Stimulated activated CD8-positive, alpha-beta memory T cell treated with anti-CD3 and anti-CD28 coated beads, Interleukin-15, amount 100 ng/mL, for 24 hours (primary cell): ENCODE measurements around the gene CD68.

Source experiments
- DNase-seq: peaks from one replicate; pipeline ENCODE4 v3.0.0-alpha.2; 2020; ENCODE audit warnings: low read depth

CD68 gene

DNA sequence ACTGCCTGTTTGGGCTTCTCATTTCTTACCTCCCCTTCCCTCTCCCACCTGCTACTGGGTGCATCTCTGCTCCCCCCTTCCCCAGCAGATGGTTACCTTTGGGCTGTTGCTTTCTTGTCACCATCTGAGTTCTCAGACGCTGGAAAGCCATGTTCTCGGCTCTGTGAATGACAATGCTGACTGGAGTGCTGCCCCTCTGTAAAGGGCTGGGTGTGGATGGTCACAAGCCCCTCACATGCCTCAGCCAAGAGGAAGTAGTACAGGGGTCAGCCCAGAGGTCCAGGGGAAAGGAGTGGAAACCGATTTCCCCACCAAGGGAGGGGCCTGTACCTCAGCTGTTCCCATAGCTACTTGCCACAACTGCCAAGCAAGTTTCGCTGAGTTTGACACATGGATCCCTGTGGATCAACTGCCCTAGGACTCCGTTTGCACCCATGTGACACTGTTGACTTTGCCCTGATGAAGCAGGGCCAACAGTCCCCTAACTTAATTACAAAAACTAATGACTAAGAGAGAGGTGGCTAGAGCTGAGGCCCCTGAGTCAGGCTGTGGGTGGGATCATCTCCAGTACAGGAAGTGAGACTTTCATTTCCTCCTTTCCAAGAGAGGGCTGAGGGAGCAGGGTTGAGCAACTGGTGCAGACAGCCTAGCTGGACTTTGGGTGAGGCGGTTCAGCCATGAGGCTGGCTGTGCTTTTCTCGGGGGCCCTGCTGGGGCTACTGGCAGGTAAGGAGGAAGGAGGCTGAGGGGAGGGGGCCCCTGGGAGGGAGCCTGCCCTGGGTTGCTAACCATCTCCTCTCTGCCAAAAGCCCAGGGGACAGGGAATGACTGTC is at the start of gene CD68:
CD68 (plus strand) TSS at position 638 of the 833 bp plus-strand sequence; CDS start at position 678, 40 bp downstream.
- DNase-seq: no peak

DNA sequence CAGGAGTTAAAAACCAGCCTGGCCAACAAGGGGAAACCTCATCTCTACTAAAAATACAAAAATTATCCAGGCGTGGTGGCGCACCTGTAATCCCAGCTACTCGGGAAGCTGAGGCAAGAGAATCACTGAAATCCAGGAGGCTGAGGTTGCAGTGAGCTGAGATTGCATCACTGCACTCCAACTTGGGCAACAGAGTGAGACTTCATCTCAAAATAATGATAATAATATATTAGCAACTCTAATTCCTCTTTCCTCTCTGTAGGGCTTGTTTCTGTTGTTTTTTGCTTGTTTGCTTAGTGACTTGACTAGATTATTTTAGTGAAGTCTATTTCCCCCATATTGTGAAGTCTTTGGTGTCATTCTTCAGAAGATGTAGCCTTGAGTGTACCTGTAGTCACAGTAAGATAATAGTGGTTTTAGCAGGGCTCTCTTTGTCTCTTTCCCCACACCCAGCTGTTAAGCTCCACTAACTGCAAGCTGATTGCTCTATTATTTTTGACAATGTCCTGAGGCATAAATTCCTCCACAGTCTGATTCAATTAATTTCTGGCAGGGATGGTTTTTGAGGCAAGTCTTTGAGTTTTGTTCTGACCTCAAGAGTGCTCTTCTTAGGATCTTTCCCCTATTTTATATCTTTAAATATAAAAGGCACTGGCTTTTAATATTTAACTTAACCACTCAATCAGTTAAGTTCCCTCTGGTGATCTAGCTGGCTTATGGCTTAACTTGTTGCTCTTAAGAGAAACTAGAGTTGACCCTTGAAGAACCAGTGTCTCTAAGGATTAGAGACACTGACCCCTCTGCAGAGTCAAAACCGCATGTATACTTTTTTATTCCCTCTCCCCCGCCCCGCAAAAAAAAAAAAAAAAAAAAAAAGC is 49.2 kb upstream of the CD68 start:
- DNase-seq: no peak

DNA sequence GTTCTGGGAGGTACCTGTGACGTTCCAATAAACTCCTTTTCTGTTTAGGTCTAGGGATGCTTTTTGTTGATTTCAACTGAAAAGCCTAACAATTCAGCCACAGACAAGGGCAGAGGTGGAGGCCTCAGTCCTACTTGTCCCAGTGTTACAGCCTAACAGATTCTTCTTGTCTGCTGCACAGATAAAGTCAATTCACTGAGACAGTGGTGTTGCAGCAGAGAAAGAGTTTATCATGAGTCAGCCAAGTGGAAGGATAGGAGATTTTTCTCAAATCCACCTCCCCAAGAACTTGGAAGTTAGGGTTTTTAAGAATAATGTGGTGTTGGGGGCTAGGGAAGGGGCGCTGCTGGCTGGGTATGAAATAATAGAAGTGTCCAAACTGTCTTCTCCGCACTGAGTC is 41.4 kb upstream of the CD68 start:
- DNase-seq: no peak

GRCh38 chr17:7538891-7539545 is 40.4 kb upstream of the CD68 start:
- DNase-seq: no peak

- no peak for DNase-seq
Measured at GRCh38 chr17:7541074-7541621, 38.3 kb upstream of the CD68 start.

DNA sequence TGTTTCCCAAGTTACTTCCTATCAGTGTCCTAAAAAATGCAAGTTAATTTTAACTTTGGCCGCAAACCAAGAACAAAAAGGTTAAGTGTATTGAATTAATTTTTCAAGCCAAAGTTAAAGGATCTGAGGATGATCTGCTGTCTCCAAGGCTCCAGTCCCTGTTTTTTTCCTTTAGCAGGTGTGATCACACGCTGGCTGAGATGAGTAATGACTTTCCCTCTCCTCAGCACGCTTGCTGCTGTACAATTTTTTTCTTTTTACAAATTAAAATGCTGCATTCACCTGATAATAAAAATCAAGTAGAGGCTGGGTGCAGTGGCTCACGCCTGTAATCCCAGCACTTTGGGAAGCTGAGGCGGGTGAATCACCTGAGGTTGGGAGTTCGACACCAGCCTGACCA is 34.5 kb upstream of the CD68 start:
- DNase-seq: no peak

GRCh38 chr17:7548585-7549400 is 30.6 kb upstream of the CD68 start, which contains the start of gene TNFSF12:
Gene TNFSF12 (plus strand): TSS chr17:7549058. CDS start chr17:7549154, 96 bp downstream.
- peak; percentile 21 for DNase-seq

GRCh38 chr17:7549401-7550055 is 29.9 kb upstream of the CD68 start:
- DNase-seq: no peak

- DNase-seq: no peak
Measured at GRCh38 chr17:7550344-7550743, 29.1 kb upstream of the CD68 start.

DNA sequence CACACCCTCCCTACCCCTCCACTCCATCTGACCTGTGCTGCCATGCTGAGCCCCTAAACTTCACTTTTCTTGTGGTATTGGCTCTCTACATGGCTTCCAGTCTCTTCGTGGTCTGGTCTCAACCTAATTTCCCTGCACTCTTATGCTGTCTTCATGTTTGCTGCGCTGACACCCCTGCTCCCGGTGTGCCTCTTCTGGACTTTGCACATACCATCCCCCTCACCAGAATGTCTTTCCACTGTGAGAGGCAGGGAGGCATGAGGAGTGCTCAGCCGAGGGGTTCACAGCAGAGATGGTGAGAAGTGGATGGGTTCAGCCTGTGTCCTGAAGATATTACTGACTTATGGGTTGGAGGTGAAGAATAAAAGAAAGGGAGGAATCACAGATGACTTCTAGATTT is 28.0 kb upstream of the CD68 start:
- no peak for DNase-seq

GRCh38 chr17:7552621-7553051 is 26.8 kb upstream of the CD68 start:
- DNase-seq: no peak

DNA sequence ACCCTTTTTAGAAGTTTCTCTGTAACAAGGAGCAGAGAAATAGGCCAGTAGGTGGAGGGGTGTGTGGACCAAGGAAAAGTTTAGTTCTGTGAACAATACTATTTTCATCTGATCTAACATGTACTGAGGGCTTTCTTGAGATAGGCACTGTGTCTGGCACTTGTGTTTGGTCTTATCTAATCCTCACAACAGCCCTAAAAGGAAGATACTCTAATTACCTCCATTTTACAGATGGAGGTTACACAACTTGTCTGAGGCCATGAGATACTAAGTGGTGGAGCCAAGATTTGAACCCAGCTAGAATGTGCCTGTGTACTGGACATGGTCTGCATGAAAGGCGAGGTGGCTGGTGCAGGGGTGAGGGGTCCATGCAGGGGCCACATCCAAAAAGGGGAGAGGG is 26.1 kb upstream of the CD68 start:
- DNase-seq: no peak

DNA sequence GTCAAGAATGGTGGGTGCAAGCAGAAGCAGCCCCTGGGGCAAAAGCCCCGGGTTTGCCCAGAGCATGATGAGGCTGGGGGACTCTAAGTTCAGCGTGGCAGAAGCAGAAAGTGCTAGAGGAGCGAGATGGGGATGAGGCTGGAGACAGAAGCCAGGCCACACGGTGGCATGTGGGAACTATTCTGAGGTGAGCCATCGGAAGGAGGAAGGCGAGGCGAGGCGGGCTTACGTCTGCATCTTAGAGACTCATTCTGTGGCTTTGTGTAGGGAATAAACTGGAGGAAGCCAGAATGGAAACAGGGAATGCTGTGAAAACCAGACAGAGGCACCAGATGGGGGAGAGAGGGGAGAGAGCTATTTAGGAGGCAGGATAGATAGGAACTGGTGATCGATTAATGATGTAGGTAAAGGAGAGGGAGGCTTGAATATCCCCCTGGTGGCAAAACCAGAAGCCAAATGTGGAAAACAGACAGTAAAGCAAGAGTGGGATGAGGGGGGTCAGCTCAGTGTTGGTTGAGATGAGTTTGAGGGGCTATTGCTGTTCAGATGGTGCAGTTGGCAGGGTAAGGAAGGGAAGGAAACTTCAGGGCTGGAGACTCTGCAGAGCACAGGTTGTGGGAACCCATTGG is 24.0 kb upstream of the CD68 start:
- DNase-seq: no peak

DNA sequence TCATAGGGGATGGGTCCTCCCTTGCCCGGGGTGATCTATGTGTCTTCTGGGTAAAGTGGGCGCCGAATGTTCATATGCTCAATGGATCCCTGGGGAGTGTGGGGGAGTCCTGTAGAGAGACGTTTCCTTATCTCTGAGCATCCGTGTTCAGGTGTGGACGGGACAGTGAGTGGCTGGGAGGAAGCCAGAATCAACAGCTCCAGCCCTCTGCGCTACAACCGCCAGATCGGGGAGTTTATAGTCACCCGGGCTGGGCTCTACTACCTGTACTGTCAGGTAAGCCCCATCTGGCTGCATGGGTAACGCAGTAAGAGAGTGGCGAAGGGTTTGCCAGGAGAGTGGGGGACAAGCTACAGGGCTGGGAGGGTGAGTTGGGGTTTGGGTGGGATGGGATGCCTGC is 22.8 kb upstream of the CD68 start:
- DNase-seq: no peak

- no peak for DNase-seq
Measured at GRCh38 chr17:7557147-7557764, 22.2 kb upstream of the CD68 start.

- DNase-seq: no peak
Measured at GRCh38 chr17:7557775-7558543, 21.5 kb upstream of the CD68 start.

- no peak for DNase-seq
Measured at GRCh38 chr17:7558544-7559319, 20.7 kb upstream of the CD68 start, which contains the start of gene TNFSF13. Gene TNFSF13 (plus strand): TSS chr17:7558750. CDS start chr17:7559040, 290 bp downstream.
